ENCODE results near the gene KCNJ6. TPM values are rescaled to one million over a fixed set of nuclear protein-coding genes. Genes with fewer than 3 reads are reported as not detected.

Gene KCNJ6, protein sequence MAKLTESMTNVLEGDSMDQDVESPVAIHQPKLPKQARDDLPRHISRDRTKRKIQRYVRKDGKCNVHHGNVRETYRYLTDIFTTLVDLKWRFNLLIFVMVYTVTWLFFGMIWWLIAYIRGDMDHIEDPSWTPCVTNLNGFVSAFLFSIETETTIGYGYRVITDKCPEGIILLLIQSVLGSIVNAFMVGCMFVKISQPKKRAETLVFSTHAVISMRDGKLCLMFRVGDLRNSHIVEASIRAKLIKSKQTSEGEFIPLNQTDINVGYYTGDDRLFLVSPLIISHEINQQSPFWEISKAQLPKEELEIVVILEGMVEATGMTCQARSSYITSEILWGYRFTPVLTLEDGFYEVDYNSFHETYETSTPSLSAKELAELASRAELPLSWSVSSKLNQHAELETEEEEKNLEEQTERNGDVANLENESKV
- total RNA-seq (not detected in 2 replicates), polyA plus RNA-seq (0.22 TPM in 1 of 2 replicates, not detected in the other)

DNA sequence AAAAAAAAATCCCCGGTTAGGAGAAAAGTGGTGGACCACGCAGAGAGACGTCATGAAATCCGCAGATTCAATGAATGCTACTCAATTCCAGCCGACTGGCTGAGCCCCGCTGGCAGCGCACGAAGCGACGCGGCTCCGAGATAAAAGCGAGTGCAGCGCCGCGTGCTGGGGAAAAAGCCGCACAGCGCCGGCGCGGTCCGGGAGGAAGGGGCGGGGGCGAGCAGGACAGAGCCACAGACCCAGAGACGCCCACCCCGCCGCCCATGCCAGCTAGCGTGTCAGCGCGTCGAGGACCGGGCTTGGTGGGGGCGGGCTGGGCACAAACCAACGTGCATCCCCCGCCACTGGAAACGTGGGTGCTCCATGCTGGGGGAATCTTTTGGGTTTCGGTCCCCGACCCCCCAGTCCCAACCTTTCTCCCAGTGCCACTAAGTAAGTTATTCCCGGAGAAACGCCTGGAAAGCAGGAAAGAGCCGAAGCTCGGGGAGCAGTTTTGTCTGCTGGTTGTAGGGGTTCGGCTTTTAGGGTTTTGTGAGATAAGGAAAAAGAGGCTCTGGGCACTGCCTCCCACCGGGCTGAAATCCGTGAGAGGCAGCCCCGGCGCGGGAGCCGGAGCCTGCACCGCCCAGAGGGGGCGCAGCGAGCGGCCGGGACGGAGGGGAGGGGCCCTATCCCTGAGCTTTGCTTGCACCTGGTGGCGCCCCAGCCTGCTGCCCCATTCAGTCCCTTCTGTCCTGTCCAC, at the start of gene KCNJ6:
TSS of gene KCNJ6 (minus strand) at position 148 of the 742 bp plus-strand sequence. CDS start 75,775 bp downstream, outside the sequence.
- TF ChIP-seq, protein P1, sequence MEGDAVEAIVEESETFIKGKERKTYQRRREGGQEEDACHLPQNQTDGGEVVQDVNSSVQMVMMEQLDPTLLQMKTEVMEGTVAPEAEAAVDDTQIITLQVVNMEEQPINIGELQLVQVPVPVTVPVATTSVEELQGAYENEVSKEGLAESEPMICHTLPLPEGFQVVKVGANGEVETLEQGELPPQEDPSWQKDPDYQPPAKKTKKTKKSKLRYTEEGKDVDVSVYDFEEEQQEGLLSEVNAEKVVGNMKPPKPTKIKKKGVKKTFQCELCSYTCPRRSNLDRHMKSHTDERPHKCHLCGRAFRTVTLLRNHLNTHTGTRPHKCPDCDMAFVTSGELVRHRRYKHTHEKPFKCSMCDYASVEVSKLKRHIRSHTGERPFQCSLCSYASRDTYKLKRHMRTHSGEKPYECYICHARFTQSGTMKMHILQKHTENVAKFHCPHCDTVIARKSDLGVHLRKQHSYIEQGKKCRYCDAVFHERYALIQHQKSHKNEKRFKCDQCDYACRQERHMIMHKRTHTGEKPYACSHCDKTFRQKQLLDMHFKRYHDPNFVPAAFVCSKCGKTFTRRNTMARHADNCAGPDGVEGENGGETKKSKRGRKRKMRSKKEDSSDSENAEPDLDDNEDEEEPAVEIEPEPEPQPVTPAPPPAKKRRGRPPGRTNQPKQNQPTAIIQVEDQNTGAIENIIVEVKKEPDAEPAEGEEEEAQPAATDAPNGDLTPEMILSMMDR (IDR thresholded peaks at IDR 0.05; ENCODE audit: low read depth, low read length): peak; percentile 63
- H3K36me3 ChIP-seq: no peaks in the 10 kb centered on the region

DNA sequence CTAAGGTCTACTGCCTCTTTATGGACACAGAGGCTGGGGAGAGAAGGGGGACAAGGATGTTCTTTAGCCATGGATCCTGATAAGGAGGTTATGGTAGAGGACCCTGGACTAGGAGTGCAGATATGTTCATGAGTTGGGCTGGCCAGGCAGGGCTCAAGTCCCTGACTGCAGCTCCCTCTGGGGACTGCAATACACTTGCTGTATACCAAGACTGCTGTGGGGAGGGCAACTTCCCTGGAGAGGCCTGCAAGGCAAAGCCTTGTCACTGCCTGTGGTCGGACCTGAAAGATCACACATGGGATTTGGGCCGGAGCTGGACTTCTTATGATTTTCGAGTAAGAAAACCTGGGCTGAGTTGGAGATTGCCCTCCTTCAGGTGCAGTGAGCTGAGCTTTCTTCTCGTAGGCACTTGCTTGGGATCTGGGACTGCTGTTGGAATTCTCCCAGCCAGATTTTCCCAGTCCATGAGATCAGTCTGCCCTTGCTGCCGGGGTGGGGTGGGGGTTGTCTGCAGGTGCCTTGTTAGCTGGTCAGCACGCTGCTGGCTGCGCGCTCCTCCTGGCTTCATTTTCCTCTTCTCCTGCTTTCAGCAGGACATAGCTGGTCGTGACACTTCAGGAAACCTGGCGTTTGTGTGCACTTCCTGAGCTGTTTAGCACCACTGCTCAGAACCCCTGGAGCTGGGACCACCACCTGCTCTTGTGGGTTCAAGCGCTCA, 49.0 kb upstream of the KCNJ6 start:
- Histone ChIP-seq H3K27me3 (no peaks in the 10 kb centered on the region), H3K27ac (no peak overlapping the region), H3K4me3 (no peak overlapping the region), H3K36me3 (no peaks in the 10 kb centered on the region), H3K4me1 (ENCODE audit: low read depth) (no peaks in the 10 kb centered on the region), H3K9me3 (ENCODE audit: low read depth) (no peaks in the 10 kb centered on the region)
- DNase-seq (ENCODE audit: low read depth in 1 of 2, low spot score in 1 of 2): no peak
- TF ChIP-seq, protein P1 (IDR thresholded peaks at IDR 0.05; ENCODE audit: low read depth, low read length): no peak

More for the DNA sequence above, at the start of gene KCNJ6:
- Histone ChIP-seq H3K4me3 (peak within 1 kb of the TSS; percentile 36), H3K9me3 (ENCODE audit: low read depth) (no peaks in the 10 kb centered on the region), H3K27ac (no peak within 1 kb of the TSS), H3K4me1 (ENCODE audit: low read depth) (no peaks in the 10 kb centered on the region), H3K27me3 (peaks cover 44% of the 10 kb centered on the region)
- peak; percentile 50 to 87 for DNase-seq (ENCODE audit: low read depth in 1 of 2, low spot score in 1 of 2)

DNA sequence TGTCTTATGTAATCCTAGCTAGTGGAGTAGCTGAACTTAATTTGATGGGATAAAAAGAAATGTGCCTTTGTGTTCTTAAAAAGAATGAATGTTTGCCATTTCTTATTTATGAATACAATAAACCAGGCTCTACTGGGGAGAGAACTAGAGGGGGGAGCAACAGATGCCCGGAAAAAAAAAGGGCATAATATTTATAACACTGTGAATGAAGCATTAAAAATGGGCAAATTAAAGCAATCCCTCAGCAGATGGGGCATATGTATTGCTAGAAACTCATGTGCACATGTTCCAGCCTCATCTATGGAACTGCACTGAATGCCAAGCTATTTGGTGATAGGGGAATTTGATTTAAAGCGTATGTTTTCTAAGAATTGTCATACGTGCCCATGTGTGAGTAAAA, 42.3 kb upstream of the KCNJ6 start:
- no peaks in the 10 kb centered on the region for H3K36me3 ChIP-seq
- H3K9me3 ChIP-seq (ENCODE audit: low read depth): no peaks in the 10 kb centered on the region
- no peak overlapping the region for H3K4me3 ChIP-seq
- H3K27ac ChIP-seq: no peak overlapping the region
- H3K4me1 ChIP-seq (ENCODE audit: low read depth): no peaks in the 10 kb centered on the region
- TF ChIP-seq, protein P1 (IDR thresholded peaks at IDR 0.05; ENCODE audit: low read depth, low read length): no peak
- no peak for DNase-seq (ENCODE audit: low read depth in 1 of 2, low spot score in 1 of 2)
- no peaks in the 10 kb centered on the region for H3K27me3 ChIP-seq

DNA sequence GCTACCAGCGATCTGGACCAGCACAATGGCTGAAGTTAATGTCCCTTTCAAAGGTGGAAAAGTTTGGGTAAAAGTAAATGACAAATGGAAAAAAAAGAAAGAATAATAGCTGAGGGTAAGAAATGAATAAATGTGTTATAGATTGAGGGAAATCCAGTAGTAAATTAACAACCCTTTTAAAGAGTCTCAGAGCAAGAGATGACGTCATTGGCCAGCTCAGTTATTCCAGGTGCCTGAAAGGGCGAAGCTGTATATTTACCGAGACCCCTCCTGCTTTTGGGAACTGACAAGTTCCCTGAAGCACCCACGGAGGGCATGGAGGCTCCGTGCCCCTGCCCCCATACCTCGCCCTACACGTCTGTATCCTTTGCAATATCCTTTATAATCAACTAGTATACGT, 40.5 kb upstream of the KCNJ6 start:
- no peaks in the 10 kb centered on the region for H3K4me1 ChIP-seq (ENCODE audit: low read depth)

DNA sequence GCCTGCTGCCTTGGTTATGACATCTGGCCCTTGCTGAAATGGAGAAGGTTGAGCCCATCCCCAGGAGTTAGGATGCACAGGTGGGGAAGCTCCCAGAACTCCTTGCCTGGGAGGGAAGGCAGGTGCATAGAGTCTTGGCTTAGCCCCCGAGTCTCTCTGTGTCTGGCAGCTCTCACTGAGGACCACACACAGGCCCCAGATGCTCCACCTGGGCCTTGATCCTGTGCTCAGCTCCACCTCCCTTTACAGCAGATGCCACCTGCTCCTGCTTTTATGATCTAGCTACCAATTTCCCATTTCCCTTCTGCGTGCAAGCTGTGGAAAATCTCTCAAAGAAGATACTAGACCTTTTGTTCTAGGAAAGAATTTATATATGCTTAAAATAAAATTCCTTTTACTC, 28.8 kb upstream of the KCNJ6 start:
- H3K27me3 ChIP-seq: no peaks in the 10 kb centered on the region
- TF ChIP-seq, protein P1 (IDR thresholded peaks at IDR 0.05; ENCODE audit: low read depth, low read length): no peak
- no peak for DNase-seq (ENCODE audit: low read depth in 1 of 2, low spot score in 1 of 2)
- H3K36me3 ChIP-seq: no peaks in the 10 kb centered on the region
- no peaks in the 10 kb centered on the region for H3K4me1 ChIP-seq (ENCODE audit: low read depth)
- H3K4me3 ChIP-seq: no peak overlapping the region
- H3K9me3 ChIP-seq (ENCODE audit: low read depth): no peaks in the 10 kb centered on the region
- H3K27ac ChIP-seq: no peak overlapping the region

More for the DNA sequence above, 40.5 kb upstream of the KCNJ6 start:
- no peaks in the 10 kb centered on the region for H3K36me3 ChIP-seq
- H3K27me3 ChIP-seq: no peaks in the 10 kb centered on the region
- no peak overlapping the region for H3K27ac ChIP-seq
- TF ChIP-seq, protein P1 (IDR thresholded peaks at IDR 0.05; ENCODE audit: low read depth, low read length): no peak
- H3K9me3 ChIP-seq (ENCODE audit: low read depth): no peaks in the 10 kb centered on the region
- H3K4me3 ChIP-seq: no peak overlapping the region
- DNase-seq (ENCODE audit: low read depth in 1 of 2, low spot score in 1 of 2): no peak
